NCI-H82 treated with DMSO at 0.1 percent for 48 hours (cell line): ENCODE results near the gene TMEM231.
"Not testable (repeated sequence)": the region's sequence is repeated elsewhere in the genome, so short reads cannot be mapped to it uniquely, and the experiment has no call there.

Experiments used
- DNase-seq: peaks from one replicate; lab custom pipeline; 2025; ENCODE audit not compliant: unreplicated experiment; lab: John Stamatoyannopoulos, UW

Gene TMEM231

GRCh38 chr16:75534560-75535205 is 21.4 kb downstream of the TMEM231 start:
- DNase-seq = no peak

DNA sequence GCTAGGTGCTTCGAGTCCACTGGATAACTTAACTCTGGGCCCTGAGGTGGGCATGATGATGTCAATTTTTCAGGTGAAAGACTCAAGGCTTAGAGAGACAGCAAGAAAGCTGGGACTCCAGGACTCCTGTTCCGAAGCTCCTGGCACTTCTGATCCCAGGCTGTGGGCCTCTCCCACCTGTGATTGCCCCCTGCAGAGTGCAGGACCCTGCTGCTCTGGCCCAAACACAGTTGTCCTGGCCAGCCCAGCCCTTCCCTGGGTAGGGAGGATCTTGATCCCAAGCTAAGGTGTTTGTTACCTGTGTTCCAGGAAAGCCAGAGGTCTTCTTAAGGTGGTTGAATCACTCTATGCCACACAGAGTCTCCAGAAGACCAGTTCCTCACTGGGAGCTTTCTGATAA is 23.3 kb downstream of the TMEM231 start:
- no peak for DNase-seq

- DNase-seq = no peak
Measured at GRCh38 chr16:75532142-75532765, 23.8 kb downstream of the TMEM231 start.

DNA sequence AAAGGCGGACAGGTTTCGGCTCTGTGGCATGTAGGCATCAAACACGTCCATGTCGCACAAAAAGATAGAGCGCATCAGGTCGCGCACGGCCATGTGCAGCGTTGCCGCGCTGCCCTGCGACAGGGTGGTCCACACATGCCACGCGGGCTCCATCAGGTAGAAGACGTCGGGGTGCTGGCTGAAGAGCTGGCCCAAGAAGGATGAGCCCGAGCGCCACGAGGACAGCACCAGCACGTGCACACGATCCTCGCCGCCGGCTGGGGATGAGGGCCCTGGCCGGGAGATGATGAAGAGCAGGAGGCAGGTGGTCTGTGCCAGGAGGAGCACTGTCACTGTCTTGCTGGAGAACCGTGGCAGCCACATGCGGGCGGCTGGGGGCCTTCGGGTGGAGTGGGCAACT is 26.1 kb downstream of the TMEM231 start:
- DNase-seq = no peak

- no peak for DNase-seq
Measured at GRCh38 chr16:75529056-75529905, 26.8 kb downstream of the TMEM231 start.

GRCh38 chr16:75527825-75528299 is 28.2 kb downstream of the TMEM231 start:
- DNase-seq = no peak

GRCh38 chr16:75526032-75526790 is 29.8 kb downstream of the TMEM231 start:
- DNase-seq = no peak

GRCh38 chr16:75519175-75519574 is 36.9 kb downstream of the TMEM231 start:
- no peak for DNase-seq

- not testable (repeated sequence) for DNase-seq
Measured at GRCh38 chr16:75516189-75516966, 39.7 kb downstream of the TMEM231 start.

DNA sequence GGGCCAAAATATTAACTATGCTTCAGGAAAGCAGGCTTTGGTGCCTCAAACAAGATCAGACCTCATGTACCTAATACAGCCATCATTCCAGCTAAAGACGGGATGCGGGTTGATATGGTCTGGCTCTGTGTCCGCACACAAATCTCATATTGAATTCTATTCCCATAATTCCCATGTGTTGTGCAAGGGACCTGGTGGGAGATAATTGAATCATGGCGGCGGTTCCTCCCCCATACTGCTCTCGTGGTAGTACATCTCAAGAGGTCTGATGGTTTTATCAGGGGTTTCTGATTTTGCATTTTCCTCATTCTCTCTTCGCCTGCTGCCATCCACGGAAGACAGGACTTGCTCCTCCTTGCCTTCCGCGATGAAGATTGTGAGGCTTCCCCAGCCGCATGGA is 41.8 kb downstream of the TMEM231 start:
- no peak for DNase-seq

DNA sequence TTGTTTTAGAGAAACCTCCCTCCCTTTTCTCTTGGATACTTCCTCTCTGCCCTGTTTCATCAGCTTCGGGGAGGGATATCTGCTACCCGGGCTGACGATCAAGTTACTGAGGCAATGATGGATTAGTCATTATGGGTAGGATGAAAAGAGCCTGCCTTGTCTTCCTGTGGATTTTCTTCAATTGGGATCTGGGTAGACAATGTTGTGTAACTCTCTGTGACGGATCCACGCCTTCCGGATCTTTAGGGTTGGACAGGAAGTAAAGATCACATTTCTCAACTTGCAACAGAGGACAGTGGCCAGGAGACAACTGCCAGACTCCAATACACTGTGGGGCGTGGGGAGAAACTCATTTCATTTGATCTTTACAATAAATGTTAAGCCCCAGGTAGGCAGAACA is 49.5 kb downstream of the TMEM231 start:
- no peak for DNase-seq

- DNase-seq = no peak
Measured at GRCh38 chr16:75506107-75506506, 49.9 kb downstream of the TMEM231 start.

- DNase-seq = no peak
Measured at GRCh38 chr16:75503801-75504200, 52.3 kb downstream of the TMEM231 start.

GRCh38 chr16:75502916-75503605 is 53.0 kb downstream of the TMEM231 start:
- DNase-seq = no peak

DNA sequence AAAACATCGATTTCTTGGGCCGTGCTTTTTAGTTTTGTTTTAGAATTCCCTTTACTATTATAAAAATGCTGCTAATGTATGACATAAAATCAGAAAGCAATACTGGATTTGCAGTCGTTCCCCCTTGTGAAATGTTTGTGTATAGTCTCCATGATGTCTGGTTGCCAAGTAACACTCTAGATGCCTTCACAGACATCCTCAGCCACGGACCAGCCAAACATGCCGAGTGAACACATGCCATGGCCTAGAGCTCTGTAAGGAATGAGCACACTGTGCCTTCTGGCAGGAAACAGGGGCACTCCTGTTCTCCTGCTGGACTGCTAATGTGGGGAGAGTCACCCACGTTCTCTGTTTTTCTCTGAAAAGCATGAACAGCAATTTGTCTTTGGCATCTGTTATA is 54.2 kb downstream of the TMEM231 start:
- DNase-seq = not testable (repeated sequence)

- no peak for DNase-seq
Measured at GRCh38 chr16:75501359-75501758, 54.7 kb downstream of the TMEM231 start.

- not testable (repeated sequence) for DNase-seq
Measured at GRCh38 chr16:75498605-75499322, 57.3 kb downstream of the TMEM231 start.

GRCh38 chr16:75497558-75497957 is 58.5 kb downstream of the TMEM231 start:
- no peak for DNase-seq

- DNase-seq = no peak
Measured at GRCh38 chr16:75495076-75495674, 60.9 kb downstream of the TMEM231 start, which contains the start of gene CHST6. Gene CHST6, minus strand, starts transcription at chr16:75495441. Its CDS starts 15,613 bp downstream, at chr16:75479828.
